CD4-positive, alpha-beta T cell treated with Interleukin-15 for 4 hours (primary cell): Measurements from ENCODE around the gene DOHH.

Experiments
- DNase-seq: peaks from one replicate; pipeline ENCODE4 v3.0.0-alpha.2; 2020; ENCODE audit warnings: low spot score

DOHH gene, protein sequence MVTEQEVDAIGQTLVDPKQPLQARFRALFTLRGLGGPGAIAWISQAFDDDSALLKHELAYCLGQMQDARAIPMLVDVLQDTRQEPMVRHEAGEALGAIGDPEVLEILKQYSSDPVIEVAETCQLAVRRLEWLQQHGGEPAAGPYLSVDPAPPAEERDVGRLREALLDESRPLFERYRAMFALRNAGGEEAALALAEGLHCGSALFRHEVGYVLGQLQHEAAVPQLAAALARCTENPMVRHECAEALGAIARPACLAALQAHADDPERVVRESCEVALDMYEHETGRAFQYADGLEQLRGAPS

DNA sequence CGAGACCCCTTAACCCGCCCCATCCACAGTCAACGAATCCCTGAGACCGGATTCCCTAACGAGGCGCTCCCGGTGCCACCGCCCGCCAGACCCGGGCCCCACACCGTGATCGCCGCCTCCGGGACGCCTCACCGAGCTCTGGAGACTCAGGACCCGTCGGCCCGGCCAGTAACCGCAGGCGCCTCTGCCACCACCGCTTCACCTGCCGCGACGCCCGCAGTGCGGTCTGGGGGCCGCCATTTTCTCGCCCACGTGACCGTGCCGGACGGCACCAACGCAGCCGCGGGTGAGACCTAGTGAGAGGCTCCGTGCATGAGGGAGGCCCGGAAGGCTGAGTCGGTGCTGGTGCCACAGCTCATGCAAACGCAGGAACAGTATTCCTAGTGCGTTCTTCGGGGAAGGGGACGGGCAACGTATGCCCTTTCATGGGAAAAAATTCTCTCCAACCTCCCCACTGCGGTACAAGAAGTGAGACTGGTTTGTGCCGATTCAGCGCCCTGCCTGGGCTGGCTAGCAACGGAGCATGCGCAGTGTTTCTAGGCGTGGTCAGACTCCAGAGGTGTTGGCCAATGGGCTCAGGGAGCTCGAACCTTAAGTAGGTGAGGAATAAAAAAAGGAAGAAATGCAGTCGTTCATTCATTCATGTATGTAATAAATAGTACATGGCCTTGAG is at the start of gene DOHH:
TSS of gene DOHH (minus strand) at position 246 of the 673 bp plus-strand sequence. CDS start 3,860 bp downstream, outside the sequence.
- peak; percentile 98 for DNase-seq

DNA sequence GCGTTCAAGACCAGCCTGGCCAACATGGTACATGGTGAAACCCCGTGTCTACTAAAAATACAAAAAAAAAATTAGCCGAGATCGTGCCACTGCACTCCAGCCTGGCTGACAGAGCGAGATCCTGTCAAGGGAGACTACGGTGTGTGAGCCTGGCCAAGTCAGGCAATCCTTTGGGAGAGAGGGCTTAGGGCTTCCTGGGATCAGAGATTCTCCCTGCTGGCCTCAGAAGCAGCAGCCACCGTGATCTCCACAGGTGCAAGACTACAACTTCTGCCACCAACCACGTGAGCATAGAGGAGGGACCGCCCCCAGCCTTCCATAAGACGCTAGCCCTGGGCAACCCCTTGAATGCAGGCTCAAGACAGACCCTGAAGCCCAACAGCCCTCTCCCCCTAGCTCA is 49.3 kb upstream of the DOHH start:
- no peak for DNase-seq

DNA sequence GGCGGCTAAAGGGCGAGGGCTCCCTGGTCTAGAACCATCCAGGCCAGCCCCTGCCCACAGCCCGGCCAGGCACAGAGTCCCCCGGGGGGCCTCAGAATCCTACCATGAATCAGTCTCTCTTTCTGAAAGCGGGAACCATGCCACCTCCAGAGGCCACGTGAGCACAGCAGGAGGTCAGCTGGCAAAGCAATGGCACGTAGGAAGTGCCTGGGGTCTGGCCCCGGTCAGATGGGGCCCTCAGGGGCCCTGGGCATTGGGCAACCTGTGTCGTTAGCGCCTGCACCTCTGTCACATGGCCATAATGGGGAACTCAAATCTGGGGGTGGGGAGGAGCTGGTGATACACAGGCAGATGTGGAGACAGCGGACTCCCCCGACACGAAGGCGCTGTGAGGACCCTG is 48.1 kb upstream of the DOHH start:
- DNase-seq = no peak

DNA sequence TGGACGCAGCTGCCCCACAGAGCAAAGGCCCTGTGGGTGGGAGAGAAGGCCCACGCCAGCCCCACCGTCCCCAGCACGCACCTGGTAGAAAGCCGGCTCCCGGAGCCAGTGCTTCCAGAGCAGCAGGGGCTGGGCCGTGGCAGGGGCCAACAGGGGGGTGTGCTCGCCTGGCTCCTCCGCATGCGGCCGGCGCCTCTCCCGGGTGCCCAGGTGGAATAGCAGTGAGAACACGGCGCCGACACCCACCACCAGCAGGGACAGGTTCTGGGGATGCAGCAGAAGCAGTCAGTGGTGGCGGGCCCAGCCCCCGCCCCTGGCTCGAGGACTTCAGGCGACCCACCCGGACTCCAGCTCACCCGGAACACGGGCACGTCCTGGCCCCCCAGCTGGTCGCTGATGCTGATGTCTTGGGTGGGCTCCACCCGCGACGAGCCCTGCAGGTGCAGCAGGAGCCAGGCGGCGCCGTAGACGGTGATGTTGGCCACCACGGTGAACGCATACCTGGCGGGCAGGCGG is 47.4 kb upstream of the DOHH start:
- no peak for DNase-seq

DNA sequence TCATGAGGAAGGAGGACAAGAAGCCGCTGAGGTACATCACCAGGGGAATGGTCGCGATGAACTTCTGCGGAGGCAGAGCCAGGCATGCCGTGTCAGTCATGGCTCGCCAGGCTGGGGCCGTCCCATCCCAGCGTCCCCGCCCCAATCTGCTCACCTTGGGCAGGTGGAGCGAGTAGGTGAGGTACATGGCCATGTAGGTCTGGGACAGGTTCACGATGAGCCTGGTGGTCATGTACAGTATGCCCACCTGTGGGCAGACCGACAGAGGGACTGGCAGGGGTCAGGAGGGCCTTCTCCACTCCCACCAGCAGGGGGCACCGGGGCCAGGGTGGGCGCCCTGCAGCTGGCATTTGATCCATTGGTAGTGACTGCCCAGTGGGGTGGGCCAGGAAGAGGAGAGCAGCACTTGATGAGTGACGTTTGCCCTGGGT is 46.8 kb upstream of the DOHH start:
- DNase-seq = peak; percentile 16

DNA sequence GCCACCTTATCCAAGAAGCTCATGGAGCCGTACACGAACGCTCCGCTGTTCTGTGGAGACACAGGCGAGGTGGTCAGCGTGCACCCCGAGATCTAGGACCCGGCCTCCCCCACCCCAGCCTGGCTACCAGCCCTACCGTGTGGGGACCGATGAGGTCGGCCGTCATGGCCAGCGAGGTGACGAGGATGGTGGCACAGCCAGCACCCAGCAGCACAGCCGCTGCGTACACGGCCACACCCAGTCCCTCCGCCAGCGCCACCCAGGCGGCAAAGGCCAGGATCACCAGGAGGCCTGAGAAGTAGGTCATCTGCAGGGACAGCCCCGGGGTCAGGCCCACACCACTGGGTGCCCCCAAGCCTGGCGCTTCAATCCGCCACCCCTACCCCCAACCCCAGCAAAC is 45.6 kb upstream of the DOHH start:
- no peak for DNase-seq

DNA sequence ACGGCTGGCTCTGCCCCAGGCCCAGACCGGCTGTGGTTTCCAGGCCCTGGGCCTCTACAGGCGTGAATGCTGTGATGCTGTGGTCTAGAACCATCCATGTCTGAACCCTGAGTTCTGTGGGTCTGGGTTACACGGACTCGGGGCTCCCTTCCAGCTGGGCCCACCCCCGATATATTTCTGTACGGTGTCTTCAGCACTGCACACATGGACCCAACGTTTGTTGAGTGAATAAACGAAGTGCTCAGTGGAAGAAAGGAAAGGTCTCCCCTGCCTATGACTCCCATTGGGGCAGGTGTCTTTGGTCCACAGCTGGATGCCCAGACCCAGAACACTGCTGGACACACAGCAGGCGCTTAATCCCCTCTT is 45.2 kb upstream of the DOHH start:
- DNase-seq = no peak

DNA sequence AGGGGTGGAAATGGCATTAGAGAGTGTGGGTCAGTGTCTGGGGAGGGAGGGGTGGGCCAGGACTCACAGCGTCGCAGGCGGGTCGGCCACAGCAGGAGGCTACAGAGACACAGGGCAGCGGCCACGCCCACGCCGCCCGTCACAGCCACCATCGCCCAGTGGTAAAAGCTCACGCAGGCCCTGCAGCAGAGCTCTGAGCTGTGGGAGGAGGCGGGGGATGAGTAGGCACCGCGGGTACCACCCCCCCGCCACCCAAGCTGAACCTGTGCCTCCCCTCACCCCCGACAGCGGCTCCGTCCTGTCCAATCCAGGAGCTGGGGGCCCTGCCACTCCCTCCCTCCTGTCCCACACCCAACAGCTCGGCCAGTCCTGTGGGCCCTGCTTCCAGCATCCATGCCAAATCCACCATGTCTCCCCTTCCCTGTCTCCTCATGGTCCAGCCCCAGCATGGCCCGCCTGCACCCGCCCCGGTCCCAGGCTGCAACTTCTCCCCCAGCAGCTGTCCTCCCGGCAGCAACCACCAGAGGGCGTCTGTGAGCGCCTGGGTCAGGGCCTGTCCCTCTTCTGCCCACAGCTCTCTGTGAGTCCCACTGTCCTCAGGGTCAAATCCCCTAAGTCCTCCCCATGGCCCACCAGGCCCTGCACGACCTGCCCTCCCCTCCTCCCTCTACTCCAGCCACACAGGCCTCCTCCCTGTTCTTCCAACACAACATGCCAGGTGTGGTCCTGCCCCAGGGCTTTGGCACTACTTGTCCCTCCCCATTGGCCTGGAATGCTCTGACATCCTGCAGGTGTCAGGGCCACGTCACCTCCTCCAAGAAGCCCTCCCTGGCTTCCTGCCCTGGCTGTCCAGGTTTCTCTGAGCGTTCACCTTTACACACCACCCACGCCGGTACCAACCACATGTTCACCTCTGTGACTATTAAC is 44.5 kb upstream of the DOHH start:
- peak; percentile 75 for DNase-seq

DNA sequence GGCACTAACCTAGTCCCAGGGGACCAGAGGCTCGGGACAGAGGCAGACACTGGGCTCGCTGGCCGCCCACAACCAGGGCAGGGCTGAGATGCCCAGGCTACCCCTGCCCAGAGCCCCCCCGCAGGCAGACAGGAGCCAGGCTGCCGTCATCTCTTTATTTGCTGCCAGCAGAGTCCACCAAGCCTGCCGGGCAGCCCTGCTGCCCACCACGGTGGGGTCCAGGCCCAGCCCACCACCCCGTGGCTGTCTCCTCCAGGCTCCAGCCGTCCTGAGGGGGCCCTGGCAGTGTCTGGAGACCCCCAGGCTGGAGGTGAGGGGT is 43.5 kb upstream of the DOHH start:
- DNase-seq = no peak

DNA sequence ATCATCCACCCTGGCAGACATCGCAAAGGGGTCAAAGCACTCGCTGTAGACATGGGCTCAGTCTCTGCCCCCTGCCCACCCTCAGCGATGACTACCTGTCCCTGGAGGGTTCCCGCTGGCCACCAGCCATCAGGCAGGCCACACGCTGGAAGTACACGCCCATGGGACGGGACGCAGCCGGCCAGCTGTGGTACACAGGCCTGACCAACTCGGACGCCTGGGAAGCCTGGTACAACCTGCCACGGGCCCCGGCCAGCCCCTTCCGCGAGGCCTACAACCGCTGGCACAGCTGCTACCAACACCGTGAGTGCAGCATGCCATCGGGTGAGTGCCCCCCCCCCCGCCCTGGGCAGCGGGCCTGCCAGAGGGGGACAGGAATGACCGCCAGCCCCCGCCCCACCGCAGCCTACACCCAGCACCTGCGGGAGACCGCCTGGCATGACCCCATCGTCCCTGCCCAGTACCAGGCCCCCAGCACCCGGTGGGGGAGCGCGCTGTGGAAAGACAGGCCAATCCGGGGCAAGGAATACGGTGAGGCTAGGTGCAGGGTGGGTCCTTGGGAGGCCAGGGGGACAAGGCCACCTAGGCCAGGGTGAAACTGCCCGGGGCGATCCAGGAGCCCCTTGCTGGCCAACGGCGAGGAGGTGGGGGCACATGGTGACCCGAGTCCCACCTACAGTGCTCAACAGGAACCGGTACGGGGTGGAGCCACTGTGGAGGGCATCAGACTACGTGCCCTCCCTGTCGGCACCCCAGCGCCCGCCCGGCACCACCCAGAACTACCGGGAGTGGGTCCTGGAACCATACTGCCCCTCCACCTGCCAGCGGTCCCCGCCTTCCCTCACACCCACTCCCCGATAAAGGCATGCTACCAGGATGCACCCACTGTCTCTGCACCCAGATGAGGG is 42.9 kb upstream of the DOHH start:
- no peak for DNase-seq

DNA sequence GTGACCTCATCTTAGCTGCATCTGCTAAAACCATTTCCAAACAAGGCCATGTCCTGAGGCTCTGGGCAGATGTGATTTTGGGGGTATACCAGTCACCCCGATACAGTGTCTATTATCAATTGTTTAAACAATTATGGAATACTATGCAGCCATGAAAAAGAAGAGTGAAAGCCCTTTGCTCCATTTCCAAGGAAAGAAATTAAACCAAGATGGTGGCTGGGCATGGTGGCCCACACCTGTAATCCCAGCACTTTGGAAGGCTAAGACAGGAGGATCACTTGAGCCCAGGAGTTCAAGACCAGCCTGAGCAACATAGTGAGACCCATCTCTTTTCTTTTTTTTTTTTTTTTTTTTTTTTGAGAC is 39.3 kb upstream of the DOHH start:
- DNase-seq = no peak

DNA sequence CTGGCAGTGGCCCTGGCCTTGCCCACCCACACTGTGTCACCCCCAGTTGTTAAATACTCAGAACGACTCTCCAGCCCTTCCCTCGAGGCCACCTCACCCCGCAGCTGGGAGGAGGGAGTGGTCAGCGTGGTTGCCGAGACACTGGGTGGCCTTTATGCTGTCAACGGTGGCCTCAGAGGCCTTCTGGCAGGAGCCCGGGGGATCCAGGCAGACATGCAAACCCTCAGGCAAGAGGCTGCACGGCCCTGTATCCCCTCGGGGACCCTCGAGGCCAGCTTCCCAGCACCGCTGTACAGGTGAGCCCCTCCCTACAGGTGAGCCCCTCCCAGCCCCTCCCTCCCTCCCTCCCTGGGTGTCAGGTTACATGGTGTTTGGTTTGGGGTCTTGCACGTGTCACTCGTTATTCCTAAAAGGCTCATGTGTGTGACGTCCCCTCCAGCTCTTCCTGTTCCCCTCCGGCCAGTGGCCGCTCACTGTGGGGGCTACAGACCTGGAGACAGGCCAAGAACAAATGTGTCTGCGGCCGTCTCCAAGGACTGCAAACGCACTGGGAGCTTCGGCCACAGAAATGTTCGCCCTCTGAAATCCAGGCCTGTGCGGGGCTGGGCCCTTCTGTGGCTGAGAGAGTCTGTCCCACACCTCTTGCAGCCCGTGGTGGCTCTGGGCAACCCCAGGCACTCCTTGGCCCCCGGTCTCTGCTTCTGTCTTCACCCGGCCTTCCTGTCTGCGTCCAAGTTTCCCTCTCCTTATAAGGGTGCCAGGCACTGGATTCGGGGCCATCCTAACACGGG is 38.7 kb upstream of the DOHH start, which contains the start of gene TEKTIP1:
TSS of gene TEKTIP1 (plus strand) at position 210 of the 791 bp plus-strand sequence. CDS start at position 214, 4 bp downstream.
- no peak for DNase-seq

DNA sequence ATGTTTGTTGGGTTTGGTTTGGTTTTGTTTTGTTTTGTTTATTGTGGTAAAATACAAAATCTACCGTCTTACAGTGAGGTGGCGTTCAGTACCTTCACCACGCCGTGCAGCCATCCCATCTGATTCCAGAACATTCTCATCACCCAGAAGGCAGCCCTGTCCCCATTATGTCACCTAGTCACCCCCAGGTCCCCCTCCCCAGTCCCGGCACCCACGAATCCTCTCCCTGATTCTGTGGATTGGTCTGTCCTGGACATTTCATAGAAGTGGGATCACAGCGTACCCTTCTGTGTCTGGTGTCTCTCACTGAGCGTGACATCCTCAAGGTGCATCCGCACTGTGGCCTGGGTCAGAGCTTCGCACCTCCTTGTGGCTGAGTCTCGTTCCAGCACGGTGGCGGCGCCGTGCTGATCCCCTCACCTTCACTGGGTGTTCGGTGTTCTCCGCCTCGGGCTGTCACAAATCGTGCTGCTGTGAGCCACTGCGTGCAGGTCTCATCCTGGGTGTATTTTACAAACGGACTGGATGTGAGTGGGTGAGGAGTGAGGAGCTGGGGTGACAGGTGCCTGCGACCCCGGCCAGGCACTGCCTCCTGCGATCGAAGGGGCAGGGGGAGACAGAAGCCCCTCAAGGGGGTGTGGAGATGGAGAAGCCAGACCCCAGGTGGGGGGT is 37.9 kb upstream of the DOHH start:
- no peak for DNase-seq

DNA sequence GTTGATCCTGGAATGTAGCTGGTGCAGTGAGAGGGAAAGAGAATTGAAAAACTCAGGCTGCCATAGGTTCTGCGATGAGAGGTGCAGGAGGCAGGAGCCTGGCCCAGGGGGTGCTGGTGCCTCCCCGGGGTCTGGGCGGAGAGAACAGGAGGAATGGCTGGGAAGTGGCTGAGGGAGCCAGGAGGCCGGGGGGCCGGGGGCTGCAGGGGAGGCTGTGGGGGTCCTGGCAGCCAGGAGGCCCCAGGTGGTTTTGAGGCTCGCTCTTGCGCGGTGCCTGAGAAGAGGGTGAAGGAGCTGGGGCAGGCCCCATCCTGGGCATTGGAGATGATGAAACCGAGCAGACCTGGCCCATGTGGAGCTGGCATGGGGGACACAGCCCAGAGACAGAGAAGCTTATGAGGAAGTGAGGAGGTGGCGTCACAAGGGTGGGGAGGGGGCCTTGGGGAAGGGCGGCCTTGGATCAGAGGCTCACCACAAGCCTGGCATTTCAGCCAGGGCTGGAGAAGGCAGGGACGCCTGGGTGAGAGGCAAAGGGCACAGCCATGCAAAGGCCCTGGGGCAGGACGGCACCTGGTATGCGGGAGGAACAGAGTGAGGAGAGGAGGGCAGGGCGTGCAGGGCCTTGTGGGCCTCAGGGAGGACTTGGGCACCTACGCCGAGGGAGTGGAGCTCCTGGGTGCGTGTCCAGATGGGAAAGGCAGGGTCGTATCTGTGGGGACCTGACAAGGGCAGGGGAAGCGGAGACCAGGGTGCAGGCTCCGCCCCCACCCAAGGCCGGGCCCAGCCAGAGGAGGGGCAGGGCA is 37.2 kb upstream of the DOHH start:
- no peak for DNase-seq

DNA sequence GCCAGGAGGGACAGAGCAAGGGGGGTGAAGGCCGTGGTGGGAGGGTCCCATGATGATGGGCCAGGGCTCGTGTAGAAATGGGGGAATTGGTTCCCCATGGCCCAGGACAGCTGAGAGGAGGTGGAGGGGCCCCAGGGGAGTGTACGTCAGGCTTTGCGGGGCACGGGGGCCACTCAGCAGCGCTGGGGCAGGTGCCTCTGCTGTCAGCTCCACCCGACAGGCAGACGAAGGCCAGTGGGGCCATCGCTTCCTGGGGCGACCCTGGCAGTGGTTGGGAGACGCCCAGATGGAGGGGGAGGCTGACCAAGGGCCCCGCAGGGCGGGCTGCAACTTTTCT is 36.6 kb upstream of the DOHH start:
- DNase-seq = no peak

DNA sequence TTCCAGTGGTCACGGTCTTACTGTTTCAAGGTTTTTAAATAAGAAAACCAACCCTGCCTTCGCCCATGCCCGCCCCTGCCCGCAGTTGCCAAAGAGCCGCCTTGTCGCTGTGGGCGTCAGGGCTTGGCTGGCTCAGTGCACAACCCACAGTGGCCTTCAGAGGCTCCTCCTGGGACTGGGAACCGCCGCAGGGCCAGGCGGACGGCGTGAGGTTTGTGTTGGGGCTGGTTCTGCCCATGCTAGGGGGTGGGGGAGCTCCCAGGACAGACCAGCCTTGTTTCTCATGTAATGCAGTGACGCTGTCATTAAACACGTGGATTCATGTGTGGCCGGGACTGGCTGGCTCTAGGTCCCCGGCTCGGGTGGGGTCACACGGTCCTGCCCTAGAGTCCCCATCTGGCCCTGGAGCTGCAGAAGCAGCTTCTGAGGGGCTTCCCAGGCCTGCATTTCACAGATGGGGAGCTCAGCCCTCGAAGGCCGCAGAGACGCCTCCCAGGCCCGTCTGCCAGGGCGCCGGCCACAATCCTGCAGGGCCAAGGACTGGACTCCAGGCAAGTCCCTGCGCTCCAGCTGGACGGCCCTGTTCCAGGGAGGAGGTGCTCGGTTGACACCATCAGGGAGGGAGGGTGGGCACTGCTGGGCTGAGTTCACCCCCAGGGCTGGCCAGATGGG is 36.1 kb upstream of the DOHH start:
- DNase-seq = no peak

DNA sequence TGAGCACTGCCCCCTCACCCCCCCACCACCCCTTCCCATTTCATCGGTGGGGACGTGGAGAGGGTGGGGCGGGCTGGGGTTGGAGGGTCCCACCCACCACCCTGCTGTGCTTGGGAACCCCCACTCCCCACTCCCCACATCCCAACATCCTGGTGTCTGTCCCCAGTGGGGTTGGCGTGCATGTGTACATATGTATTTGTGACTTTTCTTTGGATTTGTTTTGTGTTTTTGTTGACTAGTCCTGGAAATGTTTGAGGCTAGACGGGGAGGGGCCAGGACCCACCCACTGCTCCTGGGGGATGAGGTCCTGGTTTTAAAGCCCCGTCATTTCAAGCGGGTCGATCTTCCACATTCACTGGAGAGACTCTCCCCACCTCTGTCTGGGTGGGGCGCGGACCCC is 35.5 kb upstream of the DOHH start:
- no peak for DNase-seq

DNA sequence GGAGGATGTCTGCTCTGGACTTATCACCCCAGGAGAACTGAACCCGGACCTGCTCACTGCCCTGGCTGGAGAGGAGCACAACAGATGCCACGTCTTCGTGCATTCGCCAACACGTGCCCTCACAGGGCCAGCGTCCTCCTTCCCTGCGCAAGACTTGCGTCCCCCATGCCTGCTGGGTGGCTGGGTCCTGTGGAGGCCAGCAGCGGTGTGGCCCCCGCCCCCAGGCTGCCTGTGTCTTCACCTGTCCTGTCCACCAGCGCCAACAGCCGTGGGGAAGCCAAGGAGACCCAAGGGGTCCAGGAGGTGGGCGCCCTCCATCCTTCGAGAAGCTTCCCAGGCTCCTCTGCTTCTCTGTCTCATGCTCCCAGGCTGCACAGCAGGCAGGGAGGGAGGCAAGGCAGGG is 35.1 kb upstream of the DOHH start:
- DNase-seq = no peak

DNA sequence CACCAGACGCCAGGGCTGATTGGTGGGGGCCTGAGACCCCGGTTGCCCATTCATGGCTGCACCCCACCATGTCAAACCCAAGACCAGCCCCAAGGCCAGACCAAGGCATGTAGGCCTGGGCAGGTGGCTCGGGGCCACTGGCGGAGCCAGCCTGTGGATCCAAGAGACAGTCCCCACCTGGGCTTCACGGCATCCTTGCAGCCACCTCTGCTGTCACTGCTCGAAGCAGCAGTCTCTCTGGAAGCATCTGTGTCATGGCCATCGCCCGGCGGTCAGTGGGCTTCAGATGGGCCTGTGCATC is 34.7 kb upstream of the DOHH start:
- DNase-seq = no peak
